Nucleus accumbens (tissue), 56 donors: ENCODE data around the gene SAT2.

Experiments used
- DNase-seq, 56 donors: peaks; one replicate each; lab custom pipeline; 2025; lab: John Stamatoyannopoulos, UW

The SAT2 gene

GRCh38 chr17:7577327-7578199 is 50.1 kb downstream of the SAT2 start:
- no peak for DNase-seq

- DNase-seq: no peak
Observed at GRCh38 chr17:7576432-7576937, 51.1 kb downstream of the SAT2 start.
